ENCODE results near the gene LRRC27.
"Not testable (repeated sequence)": the region's sequence is repeated elsewhere in the genome, so short reads cannot be mapped to it uniquely, and the experiment has no call there.

Gene LRRC27

DNA sequence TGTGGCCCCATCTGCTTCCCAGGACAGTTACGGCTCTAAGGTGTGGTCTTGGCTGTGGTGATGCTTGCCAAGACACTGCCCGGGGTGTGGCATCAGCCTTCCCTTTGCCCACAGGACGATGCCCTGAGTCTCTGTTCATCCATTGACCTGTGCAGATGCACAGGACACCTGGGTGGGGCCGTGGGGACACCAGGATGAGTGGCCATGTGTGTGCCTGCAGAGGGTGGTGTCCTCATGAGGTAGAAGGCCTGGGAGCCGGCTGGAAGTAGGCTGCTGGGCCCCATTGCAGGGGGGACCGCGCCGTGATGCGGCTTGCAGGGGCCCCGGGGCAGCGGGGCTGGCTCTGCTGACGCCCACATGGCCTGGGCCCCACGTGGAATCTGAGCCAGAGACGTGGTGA lies 42.6 kb downstream of the LRRC27 start:
- no peak for DNase-seq (ENCODE audit: low read depth in 2 of 2)

DNA sequence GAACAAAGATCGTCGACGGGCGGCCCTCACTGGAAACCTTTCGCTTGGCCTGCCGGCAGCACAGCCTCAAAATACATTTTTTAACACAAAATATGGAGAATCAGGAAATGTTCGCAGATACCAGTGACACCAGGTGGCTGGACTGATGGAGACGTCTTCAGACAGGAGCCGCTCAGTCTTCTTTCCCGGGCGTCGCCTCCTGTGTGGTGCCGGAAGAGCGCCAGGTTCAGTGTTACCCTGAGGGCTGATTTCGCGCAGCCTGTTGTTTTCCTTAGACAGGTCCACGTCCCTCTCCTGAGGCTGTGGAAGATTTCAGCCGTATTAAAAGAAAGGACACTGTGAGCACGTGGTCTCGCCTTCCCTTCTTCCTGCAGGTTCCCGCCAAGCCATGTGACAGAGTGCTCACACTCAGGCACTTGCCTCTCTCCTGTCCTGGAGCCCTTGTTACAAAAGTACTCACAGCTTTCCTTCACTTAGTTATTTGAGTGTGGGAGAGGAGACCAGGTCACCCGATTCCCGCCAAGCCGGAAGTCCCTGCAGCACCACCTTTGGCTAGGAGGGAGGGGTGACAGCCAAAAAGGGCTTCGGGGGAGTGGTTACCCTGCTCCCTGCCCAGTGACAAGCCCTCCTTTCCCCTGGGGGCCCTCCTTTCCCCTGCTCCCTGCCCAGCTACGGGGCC lies 43.3 kb downstream of the LRRC27 start:
- DNase-seq (ENCODE audit: low read depth in 2 of 2) = no peak

DNA sequence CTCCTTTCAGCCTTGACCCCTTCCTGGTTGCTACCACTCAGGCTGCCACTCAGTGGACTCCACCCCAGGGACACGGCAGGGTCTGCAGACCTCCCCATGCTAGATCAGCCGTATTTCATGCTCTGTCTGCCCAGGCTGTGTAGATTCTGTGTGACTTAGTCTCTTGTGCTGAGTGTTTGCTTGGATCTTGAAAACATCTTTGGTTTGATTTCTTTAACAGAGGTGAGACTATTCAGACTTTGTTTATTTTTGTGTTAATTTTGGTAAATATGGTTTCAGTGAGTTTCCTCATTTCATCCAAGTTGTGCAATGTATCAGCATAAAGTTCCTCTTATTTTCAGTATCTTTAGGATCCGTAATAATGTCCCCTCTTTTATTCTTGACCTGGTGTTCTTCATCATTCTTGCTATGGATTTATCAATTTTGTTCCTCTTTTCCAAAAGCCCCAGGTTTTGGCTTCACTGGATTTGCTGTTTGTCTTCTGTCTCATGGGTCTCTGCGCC lies 43.9 kb downstream of the LRRC27 start:
- DNase-seq (ENCODE audit: low read depth in 2 of 2) = no peak

DNA sequence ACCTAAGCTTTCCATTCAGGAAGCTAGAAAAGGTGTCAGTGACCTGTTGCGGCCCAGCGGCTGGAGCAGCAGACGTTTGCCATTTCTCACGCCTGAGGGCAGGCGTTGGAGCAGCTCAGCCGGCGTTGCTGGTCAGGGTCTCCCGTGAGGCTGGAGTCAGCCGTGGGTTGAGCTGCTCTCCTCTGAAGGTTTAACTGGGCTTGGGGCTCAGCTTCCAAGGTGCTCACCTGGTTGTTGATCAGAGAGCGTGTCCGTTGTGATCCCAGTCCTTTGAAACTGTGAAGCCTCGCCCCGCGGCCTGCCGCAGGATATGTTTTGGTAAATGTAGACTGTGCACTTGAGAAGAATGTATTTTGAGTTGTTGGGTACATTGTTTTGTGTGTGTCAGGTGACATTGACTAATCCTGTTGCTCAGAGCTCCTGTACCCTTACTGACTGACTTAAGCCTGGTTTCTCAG lies 44.4 kb downstream of the LRRC27 start:
- no peak for DNase-seq (ENCODE audit: low read depth in 2 of 2)

DNA sequence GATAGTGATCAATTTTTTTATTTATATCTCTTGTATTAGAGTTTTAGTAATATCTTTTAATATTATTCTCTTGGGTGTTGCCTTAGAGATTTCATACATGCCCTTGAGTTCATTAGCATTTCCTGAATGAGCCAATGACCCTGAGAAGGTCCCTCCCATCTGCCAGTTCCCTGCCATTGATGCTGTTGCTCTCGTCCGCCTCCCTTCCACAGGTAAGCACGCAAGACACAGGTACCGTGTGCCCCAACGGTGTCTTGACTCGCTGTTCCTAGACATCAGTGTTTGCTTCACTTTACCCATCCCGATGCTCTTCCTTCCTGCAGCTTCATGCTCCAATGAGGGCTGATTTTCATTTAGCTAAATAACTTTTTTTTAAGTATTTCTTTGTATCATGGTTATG lies 45.3 kb downstream of the LRRC27 start:
- DNase-seq (ENCODE audit: low read depth in 2 of 2) = no peak

DNA sequence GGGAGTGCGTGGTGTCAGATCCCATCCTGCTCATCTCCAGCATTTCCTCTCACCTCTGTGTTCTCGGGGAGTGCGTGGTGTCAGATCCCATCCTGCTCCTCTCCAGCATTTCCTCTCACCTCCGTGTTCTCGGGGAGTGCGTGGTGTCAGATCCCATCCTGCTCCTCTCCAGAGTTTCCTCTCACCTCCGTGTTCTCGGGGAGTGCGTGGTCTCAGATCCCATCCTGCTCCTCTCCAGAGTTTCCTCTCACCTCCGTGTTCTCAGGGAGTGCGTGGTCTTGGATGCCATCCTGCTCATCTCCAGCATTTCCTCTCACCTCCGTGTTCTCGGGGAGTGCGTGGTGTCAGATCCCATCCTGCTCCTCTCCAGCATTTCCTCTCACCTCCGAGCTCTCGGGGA lies 47.0 kb downstream of the LRRC27 start:
- not testable (repeated sequence) for DNase-seq (ENCODE audit: low read depth in 2 of 2)

DNA sequence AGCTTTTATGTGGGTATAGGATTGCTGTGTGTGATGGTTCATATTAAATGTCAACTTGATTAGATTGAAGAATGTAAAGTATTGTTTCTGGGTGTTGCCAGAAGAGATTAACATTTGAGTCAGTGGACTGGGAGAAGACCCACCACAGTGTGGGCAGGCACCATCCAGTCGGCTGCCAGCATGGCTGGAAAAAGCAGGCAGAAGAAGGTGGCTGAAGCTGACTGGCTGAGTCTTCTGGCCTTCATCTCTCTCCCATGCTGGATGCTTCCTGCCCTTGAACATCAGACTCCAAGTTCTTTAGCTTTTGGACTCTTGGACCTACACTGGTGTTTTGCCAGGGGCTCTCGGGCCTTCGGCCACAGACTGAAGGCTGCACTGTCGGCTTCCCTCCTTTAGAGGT lies 49.0 kb downstream of the LRRC27 start:
- DNase-seq (ENCODE audit: low read depth in 2 of 2) = not testable (repeated sequence)

DNA sequence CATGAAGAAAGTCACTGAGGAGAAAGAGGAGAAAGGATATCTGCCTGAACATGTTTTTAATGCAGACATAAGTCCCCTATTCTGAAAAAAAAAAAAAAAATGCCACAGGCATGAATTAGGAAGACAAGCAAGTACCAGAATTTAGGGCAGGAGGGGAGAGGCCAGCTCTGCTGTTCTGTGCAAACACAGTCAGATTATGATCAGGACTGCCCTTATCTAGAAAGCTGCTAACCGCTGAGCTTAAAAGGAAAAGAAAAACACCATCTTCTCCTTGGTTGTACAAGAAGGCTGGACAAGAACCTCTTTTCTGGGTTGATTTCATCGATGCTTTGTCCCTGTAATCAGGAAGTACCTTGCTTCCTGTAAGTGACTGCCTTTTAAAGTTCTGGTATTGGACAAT lies 49.7 kb downstream of the LRRC27 start:
- DNase-seq (ENCODE audit: low read depth in 2 of 2) = no peak

DNA sequence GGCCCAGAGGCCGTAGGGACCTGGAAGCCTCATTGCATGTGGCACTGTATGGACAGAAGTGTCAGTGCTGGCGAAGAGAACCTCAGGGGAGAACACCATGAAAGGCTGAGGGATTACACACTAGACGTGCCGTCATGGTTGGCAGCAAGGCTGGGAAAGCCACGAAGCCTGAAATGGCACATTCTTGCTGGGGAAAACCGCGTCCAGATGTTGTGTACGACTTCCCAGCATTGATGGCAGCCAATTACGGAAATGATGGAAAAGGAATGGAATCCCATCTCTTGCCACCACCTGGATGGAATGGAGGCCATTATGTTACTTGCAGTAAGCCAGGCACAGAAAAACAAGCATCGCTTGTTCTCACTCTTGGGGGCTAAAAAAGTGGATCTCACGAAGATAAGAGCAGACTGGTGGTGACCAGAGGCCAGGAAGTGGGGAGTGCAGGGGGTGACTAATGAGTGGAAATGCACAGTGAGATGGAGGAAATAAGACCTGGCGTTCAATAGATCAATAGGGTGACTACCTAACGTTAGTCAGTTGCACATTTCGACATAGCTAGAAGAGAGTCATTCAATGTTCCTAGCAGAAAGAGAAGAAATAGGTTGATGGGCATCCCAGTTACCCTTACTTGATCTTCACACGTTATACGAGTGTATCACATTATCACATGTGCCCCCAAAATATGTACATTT lies 50.4 kb downstream of the LRRC27 start:
- no peak for DNase-seq (ENCODE audit: low read depth in 2 of 2)

DNA sequence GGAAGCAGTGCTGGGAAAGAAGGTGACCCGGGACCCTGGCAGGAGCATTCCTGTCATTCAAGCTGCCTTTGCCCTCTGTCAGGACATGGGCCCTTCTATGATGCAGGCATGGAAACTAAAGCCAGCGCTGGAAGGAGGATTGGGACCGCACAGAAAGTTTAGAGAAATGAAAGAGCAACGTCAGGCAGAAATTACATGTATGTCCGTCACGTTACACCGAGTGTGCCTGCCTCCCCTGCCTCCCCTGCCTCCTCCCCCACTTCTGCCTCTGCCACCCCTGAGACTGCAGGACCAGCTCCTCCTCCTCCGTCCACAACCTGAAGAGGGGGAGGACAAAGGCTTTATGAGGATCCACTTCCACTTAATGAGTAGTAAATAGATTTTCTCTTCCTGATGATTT lies 51.1 kb downstream of the LRRC27 start:
- DNase-seq (ENCODE audit: low read depth in 2 of 2) = no peak

DNA sequence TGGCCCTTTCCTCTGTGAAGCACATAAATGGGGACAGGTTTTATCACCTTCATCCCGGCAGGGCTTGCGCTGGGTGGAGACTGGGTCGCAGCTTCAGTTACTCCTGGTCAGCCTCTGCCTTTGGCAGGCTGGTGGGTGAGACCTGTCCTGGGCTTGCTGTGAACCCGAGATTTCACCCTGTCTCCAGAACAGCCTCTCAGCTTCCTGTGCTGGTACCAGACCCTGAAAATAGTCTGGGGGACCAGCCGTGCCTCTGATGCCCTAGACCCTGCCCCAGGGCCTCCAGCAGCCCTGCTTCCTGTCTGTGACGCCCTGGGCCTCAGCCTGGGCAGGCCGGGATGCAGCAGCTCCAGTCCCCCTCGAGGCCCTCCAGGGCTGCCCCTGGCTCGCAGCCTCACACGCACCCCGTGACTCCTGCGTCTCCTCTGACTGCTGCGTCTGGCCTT lies 51.8 kb downstream of the LRRC27 start:
- no peak for DNase-seq (ENCODE audit: low read depth in 2 of 2)

DNA sequence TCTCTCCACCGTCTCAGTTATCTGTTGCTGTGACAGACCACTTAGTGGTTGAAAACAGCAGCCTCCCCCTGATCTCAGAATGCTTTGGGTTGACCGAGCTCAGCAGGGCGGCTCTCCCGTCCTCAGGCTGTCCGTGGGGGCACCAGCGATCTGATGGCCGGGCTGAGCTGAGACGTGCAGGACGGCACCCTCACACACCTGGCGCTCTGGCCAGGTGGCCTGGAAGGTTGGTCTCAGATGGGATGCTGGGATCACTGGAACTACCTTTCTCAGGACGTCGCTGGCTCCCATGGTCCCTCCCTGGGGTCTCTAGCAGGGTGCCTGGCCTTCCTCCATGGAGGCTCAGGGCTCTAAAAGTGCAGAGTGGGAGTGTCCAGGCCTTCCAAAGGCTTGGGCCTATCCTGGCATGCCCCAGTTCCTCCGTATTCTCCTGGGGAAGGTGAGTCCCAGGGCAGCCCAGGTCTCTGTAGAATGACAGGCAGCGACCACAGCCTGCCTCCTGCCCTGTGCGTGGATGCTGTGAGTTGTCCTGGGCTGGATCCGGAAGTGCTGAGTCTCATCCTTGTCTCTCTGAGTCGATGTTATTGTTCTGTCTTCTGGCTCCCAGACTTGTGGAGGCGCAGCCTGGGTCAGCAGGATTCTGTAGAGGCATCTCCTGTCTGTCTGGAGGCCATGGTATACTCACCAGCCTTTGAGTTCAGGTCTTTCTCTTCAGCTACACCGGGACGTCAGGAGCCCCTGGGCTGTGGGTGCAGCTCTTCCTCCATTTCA lies 52.8 kb downstream of the LRRC27 start:
- DNase-seq (ENCODE audit: low read depth in 2 of 2) = no peak

DNA sequence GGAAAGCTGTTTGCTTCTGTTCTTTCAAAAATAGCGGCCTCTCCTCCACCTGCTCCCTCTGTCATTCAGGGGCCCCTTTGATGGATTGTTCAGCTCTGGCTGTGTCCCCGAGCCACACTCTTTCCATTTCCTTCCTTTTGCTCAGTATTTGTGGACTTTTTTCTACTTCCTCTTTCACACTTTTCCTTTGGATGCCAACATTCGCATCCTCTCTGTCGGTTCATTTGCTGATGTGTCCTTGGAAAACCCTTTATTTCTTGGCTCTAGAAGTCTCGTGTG lies 53.3 kb downstream of the LRRC27 start:
- DNase-seq (ENCODE audit: low read depth in 2 of 2) = no peak

DNA sequence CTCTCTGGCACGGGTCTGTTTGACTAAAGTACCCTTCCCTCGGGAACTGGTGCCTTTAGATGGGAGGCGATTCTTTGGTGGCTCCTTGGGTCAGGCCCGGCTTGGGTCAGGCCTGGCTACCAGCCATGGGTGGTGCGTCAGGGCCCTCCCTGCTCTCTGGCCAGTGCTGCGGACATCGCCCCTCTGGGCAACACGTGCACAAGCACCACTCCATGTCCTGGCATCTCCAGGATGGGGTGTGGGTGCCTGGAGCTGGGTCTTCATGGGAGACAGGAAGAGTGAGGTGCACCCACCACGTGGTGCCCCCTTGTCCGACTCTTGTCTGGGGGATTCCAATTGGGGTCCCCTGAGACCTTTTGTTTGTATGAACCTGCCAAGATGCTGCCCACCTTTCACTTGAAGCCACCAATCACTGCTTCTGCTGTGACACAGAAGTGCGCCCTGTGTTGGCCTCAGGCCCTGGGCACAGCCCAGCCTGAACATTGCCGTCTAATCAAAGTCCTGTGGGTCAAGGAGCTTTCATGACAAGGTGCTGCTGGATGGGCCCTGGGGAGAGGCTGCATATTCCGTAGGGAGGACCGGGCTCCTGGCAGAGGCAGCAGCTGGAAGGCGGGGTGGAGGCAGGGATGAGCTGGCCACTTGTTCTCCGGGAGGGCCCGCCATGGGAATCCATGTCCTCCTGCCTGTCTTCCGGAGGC lies 53.9 kb downstream of the LRRC27 start:
- no peak for DNase-seq (ENCODE audit: low read depth in 2 of 2)

DNA sequence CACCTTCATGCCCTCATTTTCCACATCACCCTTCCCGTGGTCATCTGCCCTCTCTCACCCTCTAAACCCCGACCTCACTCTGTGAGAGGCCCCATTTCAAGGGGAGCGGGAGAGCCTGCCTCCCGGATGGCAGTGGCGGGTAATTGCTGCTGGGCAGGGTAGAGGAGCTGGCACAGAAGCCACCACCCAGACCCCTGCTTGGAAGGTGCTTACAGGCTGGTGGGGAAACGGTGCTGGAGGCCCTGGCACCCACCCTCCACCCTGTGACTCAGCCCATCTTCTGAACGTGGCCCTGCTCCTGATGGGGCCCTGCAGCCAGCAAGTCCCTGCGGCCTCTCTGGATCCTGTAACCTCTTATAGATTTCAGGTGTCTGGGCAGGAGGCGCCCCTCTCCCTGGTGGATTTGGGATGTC lies 54.4 kb downstream of the LRRC27 start:
- DNase-seq (ENCODE audit: low read depth in 2 of 2) = no peak

DNA sequence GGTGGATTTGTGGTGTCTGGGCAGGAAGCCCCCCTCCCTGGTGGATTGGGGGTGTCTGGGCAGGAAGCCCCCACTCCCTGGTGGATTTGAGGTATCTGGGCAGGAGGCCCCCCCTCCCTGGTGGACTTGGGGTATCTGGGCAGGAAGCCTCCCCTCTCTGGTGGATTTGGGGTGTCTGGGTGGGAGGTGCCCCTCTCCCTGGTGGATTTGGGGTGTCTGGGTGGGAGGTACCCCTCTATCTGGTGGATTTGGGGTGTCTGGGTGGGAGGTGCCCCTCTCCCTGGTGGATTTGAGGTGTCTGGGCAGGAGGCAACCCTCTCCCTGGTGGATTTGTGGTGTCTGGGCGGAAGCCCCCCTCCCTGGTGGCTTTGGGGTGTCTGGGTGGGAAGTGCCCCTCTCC lies 54.9 kb downstream of the LRRC27 start:
- not testable (repeated sequence) for DNase-seq (ENCODE audit: low read depth in 2 of 2)

DNA sequence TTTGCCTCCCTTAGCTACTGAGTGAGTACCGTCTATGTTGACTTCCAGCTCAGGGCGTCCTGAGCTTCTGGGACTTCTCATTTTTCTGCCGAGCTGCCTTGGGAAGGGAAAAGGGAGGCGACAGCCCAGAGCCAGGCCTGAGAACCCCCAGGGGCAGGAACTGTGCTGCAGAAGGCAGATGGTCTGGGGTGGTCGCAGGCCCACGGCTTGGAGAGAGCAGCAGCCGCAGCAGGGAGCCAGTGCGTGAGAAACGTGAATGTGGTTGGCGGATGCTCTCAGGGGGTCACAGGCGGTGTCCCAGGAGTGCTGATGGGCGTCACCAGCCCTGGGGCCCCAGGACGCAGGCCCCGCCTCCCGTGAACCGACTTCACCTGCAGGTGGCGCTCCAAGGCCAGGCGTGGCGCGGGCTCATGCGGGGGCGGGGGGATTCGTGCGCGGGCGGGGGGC lies 55.8 kb downstream of the LRRC27 start:
- DNase-seq (ENCODE audit: low read depth in 2 of 2) = peak; percentile 62 to 70

DNA sequence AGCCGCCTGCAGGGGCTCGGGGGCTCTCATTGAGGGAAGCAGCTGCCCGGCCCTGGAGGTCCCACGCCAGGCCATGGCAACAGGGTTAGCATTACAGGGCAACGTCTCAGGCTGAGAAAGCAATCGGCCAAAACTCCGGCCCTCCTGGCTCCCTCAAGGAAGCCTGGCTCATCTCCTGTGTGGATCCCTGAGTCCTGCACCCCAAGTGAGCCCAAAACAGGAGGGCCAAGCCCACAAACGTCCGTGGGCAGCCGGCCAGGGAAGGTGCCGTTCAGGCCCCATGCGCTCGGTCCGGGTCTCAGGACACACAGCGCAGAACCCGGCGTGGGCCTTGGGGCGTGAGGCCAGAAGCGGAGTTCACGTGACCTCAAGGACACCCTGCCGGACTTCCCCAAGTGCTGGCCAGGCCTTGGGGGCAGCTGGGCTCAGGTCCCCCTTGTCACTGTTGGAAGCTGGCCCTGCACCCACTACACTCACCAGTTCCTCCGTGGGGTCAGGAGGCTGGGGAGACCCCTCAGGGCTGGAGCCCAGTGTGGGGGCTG lies 57.0 kb downstream of the LRRC27 start:
- DNase-seq (ENCODE audit: low read depth in 2 of 2) = no peak

DNA sequence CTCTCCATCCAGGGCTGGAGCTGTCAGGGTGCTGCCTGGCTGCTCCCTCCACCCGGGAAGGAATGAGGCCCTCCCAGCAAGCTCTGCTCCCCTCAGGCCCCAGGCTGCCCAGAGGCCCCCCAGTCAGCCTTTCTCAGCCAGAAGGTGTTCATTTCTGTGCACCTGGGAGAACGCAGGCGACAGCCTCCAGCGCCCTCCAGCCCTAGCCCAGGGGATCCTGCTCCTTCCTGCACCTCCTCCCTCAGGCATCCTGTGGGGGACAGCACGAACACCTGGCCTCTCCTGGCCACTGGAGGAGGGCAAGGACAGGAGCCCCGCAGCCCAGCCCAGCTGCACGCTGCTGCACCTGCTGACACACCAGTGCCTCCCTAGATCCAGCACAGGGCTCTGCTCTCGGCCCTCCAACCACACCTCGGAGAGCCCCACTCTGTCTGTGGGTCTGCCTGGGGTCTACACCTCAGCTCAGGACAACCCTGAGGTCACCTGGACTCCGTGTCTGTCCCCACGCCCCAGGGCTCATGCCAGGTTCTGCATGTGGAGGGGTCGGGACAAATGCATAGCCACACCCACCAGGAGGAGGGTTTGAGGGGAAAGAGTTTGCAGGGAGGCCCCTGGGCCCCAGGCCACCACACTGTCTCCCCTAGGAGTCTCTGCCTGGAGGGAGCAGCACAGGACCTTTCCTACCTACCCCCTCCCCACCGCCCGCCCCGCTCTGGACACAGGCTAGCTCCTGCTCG lies 57.6 kb downstream of the LRRC27 start:
- DNase-seq (ENCODE audit: low read depth in 2 of 2) = no peak

DNA sequence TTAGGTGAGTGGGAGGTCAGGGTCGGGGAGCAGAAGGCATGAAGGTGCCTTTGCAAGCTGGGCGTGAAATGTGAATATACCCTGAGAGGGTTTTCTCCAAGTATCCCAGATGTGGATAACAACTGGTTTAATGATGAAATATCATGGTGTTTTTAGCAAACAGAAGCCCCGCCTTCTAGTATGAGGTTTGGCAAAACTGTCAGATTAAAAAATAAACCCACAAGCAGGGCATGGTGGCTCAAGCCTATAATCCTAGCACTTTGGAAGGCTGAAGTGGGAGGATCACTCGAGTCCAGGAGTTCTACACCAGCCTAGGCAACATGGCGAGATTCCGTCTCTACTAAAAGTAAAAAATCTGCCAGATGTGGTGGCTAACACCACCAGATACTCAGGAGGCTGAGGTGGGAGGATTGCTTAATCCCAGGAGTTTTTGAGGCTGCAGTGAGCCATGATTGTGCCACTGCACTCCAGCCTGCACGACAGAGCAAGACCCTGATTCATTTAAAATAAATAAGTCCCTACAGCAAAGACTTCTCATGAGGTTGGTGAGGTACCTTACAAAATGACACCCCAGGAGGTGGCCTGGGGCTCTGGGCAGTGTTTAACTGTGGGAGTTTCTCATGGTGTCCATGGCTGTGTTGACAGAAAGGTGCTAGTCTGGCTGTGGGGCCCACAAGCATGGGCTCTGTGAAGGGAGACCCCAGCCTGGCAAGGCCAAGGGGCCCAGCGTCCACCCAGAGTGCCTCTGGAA lies 58.4 kb downstream of the LRRC27 start:
- no peak for DNase-seq (ENCODE audit: low read depth in 2 of 2)
